HG03175 (cell line): ENCODE measurements around the gene SDHA.

Experiments used
- ATAC-seq: cut with Tn5 transposase; IDR thresholded peaks from one replicate; pipeline ENCODE4 v1.9.1; 2021; ENCODE audit warnings: mild to moderate bottlenecking, moderate library complexity; ENCODE audit not compliant: unreplicated experiment

SDHA gene

GRCh38 chr5:217494-218456, at the start of gene SDHA, which contains the start of gene CCDC127:
Gene SDHA (plus strand): TSS chr5:218320. CDS start chr5:218356, 36 bp downstream.
Gene CCDC127 (minus strand): TSS chr5:218153. CDS start chr5:216849, 1,304 bp downstream.
- ATAC-seq, result peak; percentile 79

- ATAC-seq, result no peak
Observed at GRCh38 chr5:169071-169727, 48.9 kb upstream of the SDHA start.

- ATAC-seq, result no peak
Observed at GRCh38 chr5:169728-170094, 48.4 kb upstream of the SDHA start.

- ATAC-seq, result no peak
Observed at GRCh38 chr5:170971-171800, 46.9 kb upstream of the SDHA start.

GRCh38 chr5:171801-172331, 46.3 kb upstream of the SDHA start:
- ATAC-seq, result no peak

- no peak for ATAC-seq
Observed at GRCh38 chr5:172421-172820, 45.7 kb upstream of the SDHA start.

- ATAC-seq, result no peak
Observed at GRCh38 chr5:172841-173251, 45.3 kb upstream of the SDHA start.

GRCh38 chr5:173392-174290, 44.5 kb upstream of the SDHA start:
- no peak for ATAC-seq

- ATAC-seq, result no peak
Observed at GRCh38 chr5:174291-174600, 43.9 kb upstream of the SDHA start.

GRCh38 chr5:174876-175465, 43.1 kb upstream of the SDHA start:
- no peak for ATAC-seq

- ATAC-seq, result no peak
Observed at GRCh38 chr5:176296-176823, 41.8 kb upstream of the SDHA start.

- ATAC-seq, result no peak
Observed at GRCh38 chr5:178110-178509, 40.0 kb upstream of the SDHA start.

- ATAC-seq, result no peak
Observed at GRCh38 chr5:179401-179800, 38.7 kb upstream of the SDHA start.

GRCh38 chr5:180286-180918, 37.7 kb upstream of the SDHA start:
- ATAC-seq, result no peak

GRCh38 chr5:181160-181559, 37.0 kb upstream of the SDHA start:
- ATAC-seq, result no peak

- no peak for ATAC-seq
Observed at GRCh38 chr5:181566-181965, 36.6 kb upstream of the SDHA start.

GRCh38 chr5:182126-182525, 36.0 kb upstream of the SDHA start:
- ATAC-seq, result no peak

GRCh38 chr5:184471-184870, 33.6 kb upstream of the SDHA start:
- no peak for ATAC-seq
